GM12872 (cell line): ENCODE results near the gene GBP4.

Source experiments
- CTCF ChIP-seq: IDR thresholded peaks from 3 replicates; pipeline ENCODE4 v1.5.1; 2011; ENCODE audit warnings: low read depth, mild to moderate bottlenecking, low read length, moderate library complexity; ENCODE audit not compliant: insufficient read depth

Gene GBP4

GRCh38 chr1:89169166-89169565 is 29.6 kb downstream of the GBP4 start:
- TF ChIP-seq CTCF, result no peak

- TF ChIP-seq CTCF, result no peak
Observed at GRCh38 chr1:89167590-89168230, 31.0 kb downstream of the GBP4 start.

GRCh38 chr1:89166705-89167104 is 32.0 kb downstream of the GBP4 start:
- no peak for TF ChIP-seq CTCF

- TF ChIP-seq CTCF, result no peak
Observed at GRCh38 chr1:89165811-89166210, 32.9 kb downstream of the GBP4 start.

- no peak for TF ChIP-seq CTCF
Observed at GRCh38 chr1:89151047-89151446, 47.7 kb downstream of the GBP4 start.

GRCh38 chr1:89149976-89150375 is 48.8 kb downstream of the GBP4 start:
- no peak for TF ChIP-seq CTCF

- TF ChIP-seq CTCF, result 0 out of 3 replicates have a peak, but pooled peaks have one; percentile 9
Observed at GRCh38 chr1:89149229-89149628, 49.5 kb downstream of the GBP4 start.
